ENCODE data around the gene SEMA5B. TPM values are rescaled to one million over a fixed set of nuclear protein-coding genes. Genes with fewer than 3 reads are reported as not detected.

SEMA5B gene
- total and polyA plus RNA-seq, 2 of the 4 experiments (the other 2 are of a cell fraction): not detected

GRCh38 chr3:122868322-122868721, 159.2 kb downstream of the SEMA5B start:
- H2AFZ ChIP-seq (replicated peaks; ENCODE audit: low read length, poor library complexity): no peak overlapping the region
- no peak overlapping the region for H3K4me3 ChIP-seq (ENCODE audit: insufficient read depth, low read depth, low read length)
- H2BK120ac ChIP-seq (ENCODE audit: low read depth, low read length): no peak overlapping the region
- H3K9me3 ChIP-seq (ENCODE audit: control insufficient read depth, insufficient read depth, low read length): no peaks in the 10 kb centered on the region
- H2AK9ac ChIP-seq (replicated peaks; ENCODE audit: low read depth, low read length, poor library complexity): no peak overlapping the region
- no peaks in the 10 kb centered on the region; the same call in 1 of the 2 replicates for H3K36me3 ChIP-seq (ENCODE audit: control insufficient read depth, insufficient read depth, low read length)
- intact Hi-C loops (cut with micrococcal nuclease) (no loop called here), dilution Hi-C loops (cut with HindIII; ENCODE audit: low sequenced_read_pairs, unreplicated experiment) (no loop called here), in situ Hi-C loops (cut with MboI; ENCODE audit: low sequenced_read_pairs) (no loop called here)
- no peak overlapping the region for H3K9ac ChIP-seq (ENCODE audit: low read depth, low read length)
- H4K8ac ChIP-seq (ENCODE audit: low read depth in 2 of 2, low read length in 2 of 2): no peak overlapping the region
- no peaks in the 10 kb centered on the region for H3K27me3 ChIP-seq (ENCODE audit: control insufficient read depth, insufficient read depth, low read length)
- H3K18ac ChIP-seq (ENCODE audit: low read depth, low read length): no peak overlapping the region
- no peak overlapping the region for H3K27ac ChIP-seq (ENCODE audit: insufficient read depth, low read length)
- H3K4ac ChIP-seq (ENCODE audit: low read depth, low read length): no peak overlapping the region
- no peak overlapping the region for H2BK20ac ChIP-seq (ENCODE audit: low read depth, low read length)
- no peak overlapping the region for H2BK5ac ChIP-seq (ENCODE audit: low read depth, low read length, poor library complexity, severe bottlenecking)
- POLR2A ChIA-PET (ENCODE audit: unreplicated experiment): no interaction called here
- ATAC-seq (ENCODE audit: low read depth) (no peak), DNase-seq (no peak)
- H4K20me1 ChIP-seq (ENCODE audit: insufficient read depth, low read length): no peaks in the 10 kb centered on the region
- no peak overlapping the region for H2BK15ac ChIP-seq (ENCODE audit: low read depth, low read length)
- CTCF ChIA-PET: no interaction called here
- no peak overlapping the region for H4K91ac ChIP-seq (ENCODE audit: insufficient read depth, low read depth, low read length)
- H2AK5ac ChIP-seq (ENCODE audit: low read depth, low read length): no peak overlapping the region
- H3K4me1 ChIP-seq (ENCODE audit: control insufficient read depth, insufficient read depth, low read length): no peaks in the 10 kb centered on the region
- no peak overlapping the region for H3K14ac ChIP-seq (replicated peaks; ENCODE audit: low read depth, low read length)
- no peak overlapping the region for H4K5ac ChIP-seq (ENCODE audit: low read depth, low read length)
- TF ChIP-seq CEBPB (IDR thresholded peaks at IDR 0.05; ENCODE audit: low read depth, low read length) (no peak), POLR2A (IDR thresholded peaks at IDR 0.05; ENCODE audit: low read depth, low read length) (no peak), ELK1 (IDR thresholded peaks at IDR 0.05; ENCODE audit: borderline replicate concordance, low read depth, low read length) (no peak), CHD1 (IDR thresholded peaks at IDR 0.05; ENCODE audit: low read depth, low read length) (no peak), SMC3 (IDR thresholded peaks at IDR 0.05; ENCODE audit: low read depth, low read length) (no peak), MAZ (IDR thresholded peaks at IDR 0.05; ENCODE audit: borderline replicate concordance, low read depth, low read length) (no peak), RFX5 (IDR thresholded peaks at IDR 0.05; ENCODE audit: low read depth, low read length) (no peak), MAFK (IDR thresholded peaks at IDR 0.05; ENCODE audit: low read depth, low read length) (no peak), FOS (IDR thresholded peaks at IDR 0.05; ENCODE audit: low read depth, low read length) (no peak), USF2 (IDR thresholded peaks at IDR 0.05; ENCODE audit: low read depth, low read length) (no peak), BHLHE40 (IDR thresholded peaks at IDR 0.05; ENCODE audit: low read depth, low read length) (no peak), RAD21 (IDR thresholded peaks at IDR 0.05; ENCODE audit: low read length) (no peak), RCOR1 (IDR thresholded peaks at IDR 0.05; ENCODE audit: insufficient replicate concordance, low read length) (no peak), NFE2L2 (IDR thresholded peaks at IDR 0.05; ENCODE audit: low read depth, low read length) (no peak), MXI1 (IDR thresholded peaks at IDR 0.05; ENCODE audit: borderline replicate concordance, low read depth, low read length) (no peak), CTCF (conservative IDR thresholded peaks at IDR 0.05; ENCODE audit: low read depth, low read length) (no peak)
- H3K79me1 ChIP-seq (ENCODE audit: low read depth in 1 of 2, low read length in 2 of 2): no peaks in the 10 kb centered on the region
- no peak overlapping the region for H3K23ac ChIP-seq (ENCODE audit: low read depth, low read length)
- H3K9me1 ChIP-seq (ENCODE audit: insufficient read depth, low read length): no peaks in the 10 kb centered on the region
- no peak overlapping the region for H3K4me2 ChIP-seq (ENCODE audit: low read depth, low read length)
- no TSS peak for BruUV-seq (replicated peaks)
- no peak overlapping the region for H3K56ac ChIP-seq (ENCODE audit: extremely low read depth, insufficient read depth, low read length)

Measured in IMR-90 (cell line).